H9 (cell line): ENCODE results near the gene DHX30. TPM values are rescaled to one million over a fixed set of nuclear protein-coding genes. Genes with fewer than 3 reads are reported as not detected.

Experiments used
- DNase-seq: peaks from one replicate; pipeline ENCODE4 v3.0.0-alpha.2; 2017
- H2AFZ ChIP-seq: one replicate; pipeline ENCODE4 v1.6.1; 2013; ENCODE audit warnings: mild to moderate bottlenecking, low read length, control low read depth, moderate library complexity
- H2AK5ac ChIP-seq: 2 replicates; pipeline ENCODE4 v1.6.1; 2013; ENCODE audit warnings: low read length, control low read depth, mixed read lengths; ENCODE audit not compliant: insufficient read length
- H2BK120ac ChIP-seq: one replicate; pipeline ENCODE4 v1.6.1; 2013; ENCODE audit warnings: low read depth, mild to moderate bottlenecking, low read length, control low read depth, inconsistent platforms; ENCODE audit not compliant: poor library complexity, severe bottlenecking
- H2BK12ac ChIP-seq: 2 replicates; pipeline ENCODE4 v1.6.1; 2013; ENCODE audit warnings: low read length, control low read depth, mixed read lengths, low read depth; ENCODE audit not compliant: insufficient read length
- H2BK15ac ChIP-seq: 2 replicates; pipeline ENCODE4 v1.6.1; 2013; ENCODE audit warnings: low read depth, low read length, control low read depth
- H2BK20ac ChIP-seq: one replicate; pipeline ENCODE4 v1.6.1; 2013; ENCODE audit warnings: low read depth, mild to moderate bottlenecking, low read length, control low read depth, inconsistent platforms; ENCODE audit not compliant: poor library complexity, severe bottlenecking
- H2BK5ac ChIP-seq: 2 replicates; pipeline ENCODE4 v1.6.1; 2013; ENCODE audit warnings: low read length, control low read depth, mixed read lengths; ENCODE audit not compliant: insufficient read length
- H3K14ac ChIP-seq: 2 replicates; pipeline ENCODE4 v1.6.1; 2013; ENCODE audit warnings: low read length, control low read depth; ENCODE audit not compliant: insufficient read depth
- H3K18ac ChIP-seq: 2 replicates; pipeline ENCODE4 v1.6.1; 2013; ENCODE audit warnings: low read depth, mild to moderate bottlenecking, mixed read lengths, low read length, control low read depth; ENCODE audit not compliant: insufficient read length
- H3K23ac ChIP-seq: 2 replicates; pipeline ENCODE4 v1.6.1; 2013; ENCODE audit warnings: low read length, control low read depth, mixed read lengths, low read depth; ENCODE audit not compliant: insufficient read length
- H3K23me2 ChIP-seq: 2 replicates; pipeline ENCODE4 v1.6.1; 2013; ENCODE audit warnings: low read depth, mild to moderate bottlenecking, mixed read lengths, low read length, control low read depth; ENCODE audit not compliant: insufficient read length, poor library complexity, severe bottlenecking
- H3K27ac ChIP-seq: 2 replicates; pipeline ENCODE4 v1.5.1; 2013; ENCODE audit warnings: low read length, control low read depth, mixed read lengths, low read depth; ENCODE audit not compliant: insufficient read length
- H3K27me3 ChIP-seq: 2 replicates; pipeline ENCODE4 v1.6.1; 2013; ENCODE audit warnings: low read length, control low read depth, inconsistent platforms; ENCODE audit not compliant: insufficient read depth
- H3K4ac ChIP-seq: 2 replicates; pipeline ENCODE4 v1.6.1; 2013; ENCODE audit warnings: low read depth, mild to moderate bottlenecking, control low read depth, inconsistent platforms, low read length, moderate library complexity
- H3K4me1 ChIP-seq: 2 replicates; pipeline ENCODE4 v1.6.1; 2013; ENCODE audit warnings: low read length, control low read depth, inconsistent platforms; ENCODE audit not compliant: insufficient read depth
- H3K4me2 ChIP-seq: 2 replicates; pipeline ENCODE4 v1.6.1; 2013; ENCODE audit warnings: low read length, control low read depth, mixed read lengths; ENCODE audit not compliant: insufficient read length, insufficient read depth
- H3K56ac ChIP-seq: 2 replicates; pipeline ENCODE4 v1.6.1; 2013; ENCODE audit warnings: low read depth, mild to moderate bottlenecking, mixed read lengths, low read length, control low read depth; ENCODE audit not compliant: insufficient read length
- H3K79me1 ChIP-seq: 2 replicates; pipeline ENCODE4 v1.6.1; 2013; ENCODE audit warnings: low read depth, mild to moderate bottlenecking, moderate library complexity, low read length, control low read depth, inconsistent platforms; ENCODE audit not compliant: insufficient read depth, poor library complexity, severe bottlenecking
- H3K79me2 ChIP-seq: 2 replicates; pipeline ENCODE4 v1.6.1; 2013; ENCODE audit warnings: low read length, control low read depth, inconsistent platforms; ENCODE audit not compliant: insufficient read depth
- H3K9ac ChIP-seq: 2 replicates; pipeline ENCODE4 v1.6.1; 2013; ENCODE audit warnings: low read length, control low read depth, mixed read lengths; ENCODE audit not compliant: insufficient read length; ENCODE audit errors: extremely low read depth
- H3K9me3 ChIP-seq: one replicate; pipeline ENCODE4 v1.6.1; 2013; ENCODE audit warnings: low read depth, low read length, inconsistent platforms; ENCODE audit not compliant: control insufficient read depth
- H3T11ph ChIP-seq: one replicate; pipeline ENCODE4 v1.6.1; 2013; ENCODE audit warnings: mild to moderate bottlenecking, low read length, control low read depth, inconsistent platforms
- H4K20me1 ChIP-seq: one replicate; pipeline ENCODE4 v1.6.1; 2013; ENCODE audit not compliant: control insufficient read depth, insufficient read length, insufficient read depth
- H4K5ac ChIP-seq: 2 replicates; pipeline ENCODE4 v1.6.1; 2013; ENCODE audit warnings: low read depth, mild to moderate bottlenecking, mixed read lengths, low read length, control low read depth; ENCODE audit not compliant: insufficient read length
- H4K8ac ChIP-seq: replicated peaks from 2 replicates; pipeline ENCODE4 v1.6.1; 2013; ENCODE audit warnings: low read length, control low read depth, mixed read lengths, low read depth; ENCODE audit not compliant: insufficient read length
- H4K91ac ChIP-seq: 2 replicates; pipeline ENCODE4 v1.6.1; 2013; ENCODE audit warnings: low read depth, mild to moderate bottlenecking, moderate library complexity, mixed read lengths, low read length, control low read depth; ENCODE audit not compliant: insufficient read length
- H3K27ac Mint-ChIP-seq, 3 experiments: 2 replicates in 2 of 3; 3 replicates in 1 of 3; pipeline ENCODE4 v1.8.0; 2020 to 2021; ENCODE audit warnings: mixed read lengths in 3 of 3, mild to moderate bottlenecking in 1 of 3, moderate library complexity in 1 of 3
- H3K27me3 Mint-ChIP-seq: 2 replicates; pipeline ENCODE4 v1.8.0; 2021; ENCODE audit warnings: low read depth, mild to moderate bottlenecking, moderate library complexity, mixed read lengths
- H3K36me3 Mint-ChIP-seq, 3 experiments: 2 replicates in 2 of 3; 3 replicates in 1 of 3; pipeline ENCODE4 v1.8.0; 2020 to 2021; ENCODE audit warnings: low read depth in 3 of 3, mixed read lengths in 3 of 3; ENCODE audit not compliant: insufficient read depth in 1 of 3
- H3K4me1 Mint-ChIP-seq, 2 experiments: 2 replicates each; pipeline ENCODE4 v1.8.0; 2020; ENCODE audit warnings: mixed read lengths in 2 of 2
- H3K4me3 Mint-ChIP-seq, 2 experiments: 2 replicates in 1 of 2; 3 replicates in 1 of 2; pipeline ENCODE4 v1.8.0; 2020 to 2021; ENCODE audit warnings: mild to moderate bottlenecking in 2 of 2, mixed read lengths in 2 of 2, moderate library complexity in 1 of 2
- H3K9me3 Mint-ChIP-seq, 2 experiments: 2 replicates in 1 of 2; 3 replicates in 1 of 2; pipeline ENCODE4 v1.8.0; 2020; ENCODE audit warnings: mild to moderate bottlenecking in 2 of 2, mixed read lengths in 2 of 2, moderate library complexity in 1 of 2
- CTCF ChIP-seq: fragments of 200-600 bp; sonication (generic); conservative IDR thresholded peaks from 3 replicates; pipeline ENCODE4 v1.8.0; 2021; ENCODE audit warnings: antibody characterized with exemption, mild to moderate bottlenecking
- WGBS: extraction: QIAGEN DNeasy Blood & Tissue Kit; methylation state at CpG from one replicate; pipeline ENCODE4 v1.1.7; 2013; ENCODE audit warnings: missing lambda C conversion rate, low lambda C conversion rate, mixed read lengths; ENCODE audit not compliant: insufficient read length; ENCODE audit errors: extremely low coverage; 5-methylcytosine and 5-hydroxymethylcytosine counted together
- total RNA-seq: library from RNA; stranded (reverse); gene quantifications from 2 replicates; pipeline ENCODE4 v1.2.1, GENCODE V29; 2021

Gene DHX30
- total RNA-seq, 1 experiment from 2014 or later = 107 TPM

- Histone ChIP-seq H3K4ac (no peak overlapping the region), H3K79me2 (no peaks in the 10 kb centered on the region), H3K27me3 (no peaks in the 10 kb centered on the region), H3K14ac (no peak overlapping the region), H2BK20ac (no peak overlapping the region), H4K8ac (no peak overlapping the region), H2BK5ac (no peak overlapping the region), H3K4me1 (0 out of 2 replicates have a peak, but pooled peaks cover 5% of the 10 kb centered on the region), H3K23ac (no peak overlapping the region), H3K23me2 (no peaks in the 10 kb centered on the region), H3K18ac (no peak overlapping the region), H2AK5ac (no peak overlapping the region), H2BK120ac (no peak overlapping the region), H3K27ac (no peak overlapping the region), H3K79me1 (no peaks in the 10 kb centered on the region), H3K4me2 (no peak overlapping the region), H4K5ac (no peak overlapping the region), H3K56ac (no peak overlapping the region), H4K91ac (no peak overlapping the region), H3T11ph (no peak overlapping the region), H2BK15ac (no peak overlapping the region), H3K9me3 (no peaks in the 10 kb centered on the region), H4K20me1 (no peaks in the 10 kb centered on the region), H3K9ac (no peak overlapping the region), H2AFZ (no peak overlapping the region), H2BK12ac (no peak overlapping the region)
- H3K9me3 Mint-ChIP-seq = no peaks in the 10 kb centered on the region; a peak in 1 of 5 replicates
- peaks cover 65 to 97% (median 85%) of the 10 kb centered on the region in 3 experiments for H3K36me3 Mint-ChIP-seq
- DNase-seq = no peak
- TF ChIP-seq CTCF = no peak
- no peak overlapping the region for H3K27ac Mint-ChIP-seq
- peaks cover 17 to 29% of the 10 kb centered on the region in 2 experiments for H3K4me1 Mint-ChIP-seq
- no peaks in the 10 kb centered on the region for H3K27me3 Mint-ChIP-seq
- WGBS = no CpG with 5 or more reads among the region's 37 CpGs
- H3K4me3 Mint-ChIP-seq = no peak overlapping the region
Measured at GRCh38 chr3:47846186-47846879, 43.4 kb downstream of the DHX30 start.
